SIG-M5 treated with dmso at 0.1 percent for 504 hours (cell line): ENCODE measurements around the gene OXSM.
A peak's percentile ranks its signal among the peaks of the same experiment; 100 is the strongest.

Source experiments
- DNase-seq: peaks from one replicate; lab custom pipeline; 2025; ENCODE audit not compliant: unreplicated experiment; lab: John Stamatoyannopoulos, UW

The OXSM gene

DNA sequence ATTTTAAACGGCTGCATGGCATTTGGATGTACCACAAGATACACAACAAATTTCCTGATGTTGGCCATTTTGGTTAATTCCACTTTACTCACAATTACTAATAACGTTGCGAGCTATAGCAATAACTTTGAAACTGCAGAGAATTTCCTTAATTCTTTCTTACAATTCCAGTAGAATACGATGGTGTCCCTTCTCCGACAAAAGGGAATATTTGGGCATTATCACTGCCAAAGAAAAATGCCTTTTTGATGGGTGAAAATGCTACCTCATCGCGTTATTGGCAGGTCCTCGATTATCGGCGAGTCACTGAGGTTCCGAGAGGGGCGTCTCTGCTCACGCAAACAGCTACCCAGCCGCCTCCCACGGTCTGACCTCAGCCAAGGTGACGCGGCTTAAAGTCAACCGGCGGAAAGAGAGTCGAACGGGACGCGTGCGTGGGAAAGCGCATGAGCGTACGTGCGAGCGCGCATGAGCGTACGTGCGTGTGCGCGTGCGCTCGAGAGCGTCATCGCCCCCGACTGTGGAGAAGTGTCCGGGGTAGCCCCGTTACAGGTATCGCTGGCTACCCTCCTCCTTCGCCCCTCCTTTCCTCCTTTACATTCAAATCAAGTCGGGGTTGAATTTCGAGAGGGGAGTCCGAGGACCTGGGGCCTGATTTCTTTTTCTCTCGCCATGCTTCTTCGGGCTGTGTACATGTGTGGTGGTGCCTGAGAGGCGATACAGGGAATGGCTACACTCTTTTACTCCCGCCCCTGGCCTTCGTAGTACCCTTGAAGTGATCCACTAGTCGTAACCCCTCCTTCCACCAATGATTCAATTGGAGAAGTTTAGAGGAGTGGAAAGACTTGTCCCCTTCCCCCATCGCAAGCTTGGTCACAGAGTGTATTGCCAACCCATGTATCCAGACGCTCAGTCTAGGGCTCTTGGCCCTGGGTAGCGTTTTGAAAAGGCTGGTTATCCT lies at the start of gene OXSM:
Gene OXSM, plus strand, starts transcription at position 495 of the 961 bp plus-strand sequence. CDS start 931 bp downstream, outside the sequence.
- peak; percentile 92 for DNase-seq

DNA sequence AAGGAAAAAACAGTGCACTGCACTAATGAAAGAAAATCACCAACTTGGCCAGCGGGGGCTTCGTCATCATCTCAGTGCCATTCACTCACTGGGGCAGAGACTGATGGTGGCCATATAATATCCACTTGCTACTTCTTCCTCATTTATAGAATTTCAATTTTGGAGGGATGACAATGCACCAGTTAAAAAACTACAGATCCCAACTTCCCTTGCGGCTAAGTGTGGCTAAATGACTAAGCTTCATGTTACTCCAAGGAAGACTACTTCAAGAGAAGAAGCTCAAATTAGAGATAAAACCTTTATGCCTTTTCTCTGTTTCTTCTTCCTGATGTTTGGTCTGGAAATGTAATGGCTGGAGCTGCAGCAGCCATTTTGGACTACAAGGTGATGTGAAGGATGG lies 45.4 kb upstream of the OXSM start:
- no peak for DNase-seq

DNA sequence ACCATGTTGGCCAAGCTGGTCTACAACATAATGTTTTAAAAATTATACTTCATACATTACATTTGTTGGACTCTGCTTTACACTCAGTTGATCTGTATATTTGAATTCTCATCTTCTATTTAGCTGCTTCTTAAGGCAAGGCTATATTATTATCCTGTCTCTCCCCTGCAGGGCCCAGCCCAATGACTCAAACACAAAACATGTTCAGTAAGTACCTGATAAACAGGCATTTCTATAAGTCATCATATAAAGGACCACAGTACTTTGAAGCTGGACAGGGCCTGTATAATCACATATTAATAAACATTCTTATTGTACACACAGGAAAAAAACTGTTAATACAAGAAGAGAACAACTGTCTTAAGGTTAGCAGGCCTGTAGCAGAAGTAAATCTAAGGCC lies 42.9 kb upstream of the OXSM start:
- no peak for DNase-seq

DNA sequence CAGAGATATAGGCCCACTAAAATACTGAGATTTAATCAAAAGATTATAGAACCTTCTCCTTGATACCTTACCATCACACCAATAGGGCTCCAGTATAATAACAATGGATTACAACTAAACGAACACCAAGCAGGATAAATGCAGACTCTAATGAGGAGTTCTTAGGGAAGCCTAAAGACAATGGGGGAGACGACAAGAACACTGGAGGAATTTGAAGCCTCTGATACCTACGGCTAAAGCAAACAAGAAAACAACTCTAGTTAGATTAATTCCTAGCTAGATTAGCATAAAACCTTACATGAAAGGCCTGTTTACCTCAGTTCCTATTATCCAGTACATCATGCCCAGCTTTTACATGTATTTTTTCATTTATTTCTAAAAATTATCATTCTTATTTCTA lies 41.7 kb upstream of the OXSM start:
- no peak for DNase-seq

DNA sequence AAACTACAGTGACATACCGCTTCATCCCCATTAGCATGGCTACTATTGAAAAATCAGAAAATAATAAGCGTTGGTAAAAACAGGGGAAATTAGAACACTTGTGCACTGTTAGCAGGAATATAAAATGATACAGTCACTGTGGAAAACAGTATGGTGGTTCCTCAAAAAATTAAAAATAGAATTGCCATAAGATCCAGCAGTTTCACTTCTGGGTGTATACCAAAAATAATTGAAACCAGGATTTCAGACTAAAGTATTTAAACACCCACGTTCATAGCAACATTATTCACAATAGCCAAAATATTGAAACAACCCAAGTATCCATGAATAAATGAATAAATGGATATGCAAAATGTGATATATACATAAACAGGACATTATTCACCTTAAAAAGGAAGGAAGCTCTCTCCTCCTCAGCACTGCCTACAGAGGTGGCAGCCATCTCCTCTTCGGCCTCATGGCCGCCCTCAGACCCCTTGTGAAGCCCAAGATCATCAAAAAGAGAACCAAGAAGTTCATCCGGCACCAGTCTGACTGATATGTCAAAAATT lies 40.8 kb upstream of the OXSM start:
- no peak for DNase-seq

DNA sequence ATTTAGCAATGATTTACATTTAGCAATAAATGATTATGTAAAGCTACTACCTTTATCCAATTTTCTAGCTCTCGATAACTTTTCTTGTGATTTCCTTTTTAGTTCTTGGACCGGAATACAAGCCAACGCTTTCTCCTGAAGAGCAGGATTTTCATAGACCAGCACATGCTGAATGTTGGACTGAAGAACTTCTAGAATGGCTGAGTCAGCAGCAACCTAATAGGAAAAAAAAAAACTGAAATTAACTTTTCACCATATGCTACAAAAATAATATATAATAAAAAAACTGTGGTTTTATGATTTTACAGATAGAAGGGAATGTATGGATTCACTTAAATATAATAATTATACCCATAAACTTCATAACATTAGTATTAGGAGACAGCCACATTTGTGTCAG lies 38.8 kb upstream of the OXSM start:
- no peak for DNase-seq

DNA sequence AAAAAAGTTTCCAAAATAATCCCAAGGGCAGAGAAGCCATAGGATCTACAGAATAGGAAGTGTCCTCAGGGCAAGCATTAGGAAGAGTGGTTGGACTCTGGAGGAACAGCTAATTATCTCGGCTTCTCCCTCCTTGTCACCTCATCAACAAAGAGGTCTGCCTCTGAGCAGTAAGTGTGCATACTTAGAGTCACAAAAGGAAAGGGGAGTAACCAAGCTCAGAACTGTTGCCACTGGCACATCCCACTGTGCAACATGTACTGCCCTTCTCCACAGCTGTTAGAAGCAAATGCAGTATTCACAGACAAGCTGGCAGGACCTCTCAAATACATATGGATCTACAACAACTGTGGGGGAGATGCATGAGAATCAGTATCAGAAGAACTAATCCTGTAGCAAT lies 38.2 kb upstream of the OXSM start:
- DNase-seq, result no peak

DNA sequence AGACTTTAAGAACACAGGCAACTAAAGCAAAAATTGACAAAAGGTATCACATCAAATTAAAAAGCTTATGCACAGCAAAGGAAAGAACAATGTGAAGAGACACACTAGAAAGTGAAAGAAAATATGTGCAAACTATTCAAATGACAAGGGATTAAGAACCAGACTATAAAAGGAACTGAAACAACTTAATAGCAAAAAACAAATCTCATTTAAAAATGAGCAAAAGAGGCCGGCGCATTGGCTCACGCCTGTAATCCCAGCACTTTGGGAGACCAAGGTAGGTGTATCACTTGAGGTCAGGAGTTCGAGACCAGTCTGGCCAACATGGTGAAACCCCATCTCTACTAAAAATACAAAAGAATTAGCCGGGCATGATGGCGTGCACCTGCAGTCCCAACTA lies 21.0 kb upstream of the OXSM start:
- DNase-seq, result no peak

DNA sequence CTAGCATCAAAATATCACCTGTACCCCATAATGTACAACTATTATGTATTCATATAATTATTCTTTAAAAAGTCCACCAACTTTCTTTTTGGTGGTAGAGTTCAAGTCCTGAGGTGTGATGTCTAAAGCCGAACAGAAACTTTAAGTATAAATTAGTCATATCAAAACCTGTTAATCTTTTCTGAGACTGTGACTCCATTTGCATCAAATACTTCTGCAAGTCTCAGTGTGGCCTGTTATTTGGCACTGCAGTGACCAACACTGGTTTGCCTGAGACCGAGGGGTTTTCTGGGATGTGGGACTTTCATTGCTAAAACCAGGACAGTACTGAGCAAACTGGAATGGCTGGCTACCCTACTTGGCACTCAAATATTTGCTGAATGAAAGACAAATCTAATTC lies 14.0 kb upstream of the OXSM start:
- no peak for DNase-seq

DNA sequence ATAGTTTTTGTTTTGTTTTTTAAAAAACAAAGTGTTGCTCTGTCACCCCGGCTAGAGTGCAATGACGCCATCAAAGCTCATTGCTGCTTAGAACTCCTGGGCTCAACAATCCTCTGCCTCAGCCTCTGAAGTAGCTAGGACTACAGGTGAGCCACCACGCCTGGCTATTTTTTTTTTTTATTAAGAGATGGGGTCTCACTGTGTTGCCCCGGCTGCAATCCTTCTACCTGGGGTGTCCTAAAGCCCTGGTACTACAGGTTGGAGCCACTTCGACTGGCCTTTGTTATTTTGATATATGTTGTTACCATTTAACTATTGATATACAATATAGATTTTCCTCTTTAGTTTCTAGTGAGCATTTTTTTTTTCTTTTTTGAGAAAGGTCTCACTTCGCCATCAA lies 9.3 kb upstream of the OXSM start:
- no peak for DNase-seq

DNA sequence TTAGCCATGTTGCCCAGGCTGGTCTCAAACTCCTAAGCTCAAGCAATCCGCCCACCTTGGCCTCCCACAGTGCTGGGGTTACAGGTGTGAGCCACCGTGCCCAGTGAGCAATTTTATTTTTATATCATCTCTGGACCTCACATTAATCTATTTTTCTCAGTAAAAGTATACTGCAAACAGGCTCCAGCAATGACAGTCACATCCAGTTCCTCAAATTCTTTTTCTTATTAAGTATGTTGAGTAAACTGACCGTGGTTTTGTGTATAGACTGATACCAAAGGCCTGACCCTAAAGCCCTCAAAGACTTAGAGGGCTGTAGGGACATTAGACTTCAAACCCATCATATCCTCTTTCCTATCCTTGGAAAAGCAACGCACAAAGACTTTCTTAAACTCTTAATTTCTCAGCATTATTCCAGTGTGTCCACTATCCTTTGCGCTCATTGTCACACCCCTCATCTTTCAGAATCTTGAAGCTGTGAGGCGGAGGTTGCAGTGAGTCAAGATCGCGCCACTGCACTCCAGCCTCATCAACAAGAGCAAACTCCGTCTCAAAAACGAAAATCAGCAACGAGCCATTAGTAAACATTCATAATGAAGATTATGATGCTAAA lies 8.6 kb upstream of the OXSM start:
- DNase-seq, result peak; percentile 10

DNA sequence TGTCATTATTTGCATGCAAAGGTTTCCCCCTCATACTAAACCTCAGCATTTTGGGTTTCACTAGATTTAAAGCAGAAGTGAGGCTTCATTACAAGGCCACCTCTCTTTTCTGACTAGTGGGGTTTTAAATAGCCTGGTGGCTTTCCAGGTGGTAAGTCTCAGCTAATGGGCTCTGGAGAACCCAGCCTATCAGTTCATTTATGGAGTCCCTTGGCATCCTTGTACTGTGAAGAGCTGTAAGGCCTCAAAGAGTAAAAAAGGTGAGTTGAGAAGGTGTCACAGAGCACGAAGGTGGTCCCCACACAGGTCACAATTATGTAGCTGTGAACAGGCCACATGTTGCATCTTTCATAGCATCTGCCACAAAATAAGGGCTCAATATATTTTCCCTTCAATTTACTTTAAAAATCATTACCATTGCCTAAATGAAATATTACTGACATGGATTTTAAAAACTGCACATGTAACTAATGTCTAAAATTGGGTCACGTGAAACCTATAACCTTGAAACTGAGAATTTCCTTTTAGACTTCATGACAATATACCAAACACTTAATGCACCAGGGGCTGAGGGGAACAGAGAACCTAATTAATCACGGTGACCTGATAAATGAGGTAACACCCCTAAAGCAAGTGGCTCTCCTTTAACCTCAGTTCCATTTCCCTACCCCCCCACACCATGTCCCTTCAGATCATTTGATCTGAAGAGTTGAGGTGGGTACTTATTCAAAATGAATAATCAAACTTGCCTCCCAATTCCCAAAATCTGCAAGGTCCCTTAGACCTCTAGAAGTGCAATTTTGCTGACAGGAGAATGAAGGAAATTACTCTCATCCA lies 7.9 kb upstream of the OXSM start:
- DNase-seq, result peak; percentile 12

DNA sequence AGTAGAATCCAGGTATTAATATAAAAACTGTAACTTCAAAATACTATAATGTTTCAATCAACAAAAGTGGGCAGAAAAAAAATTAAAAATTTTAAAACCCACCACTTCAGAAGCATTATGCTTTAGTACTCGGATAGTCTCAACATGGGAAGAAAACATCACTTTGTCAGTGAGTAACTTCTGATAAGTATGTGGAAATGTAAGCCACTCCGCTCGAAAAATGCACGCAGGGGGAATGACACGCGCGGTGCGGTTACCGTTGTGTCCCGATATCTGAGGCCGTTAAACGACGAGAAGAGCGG lies 7.3 kb upstream of the OXSM start:
- DNase-seq, result no peak

DNA sequence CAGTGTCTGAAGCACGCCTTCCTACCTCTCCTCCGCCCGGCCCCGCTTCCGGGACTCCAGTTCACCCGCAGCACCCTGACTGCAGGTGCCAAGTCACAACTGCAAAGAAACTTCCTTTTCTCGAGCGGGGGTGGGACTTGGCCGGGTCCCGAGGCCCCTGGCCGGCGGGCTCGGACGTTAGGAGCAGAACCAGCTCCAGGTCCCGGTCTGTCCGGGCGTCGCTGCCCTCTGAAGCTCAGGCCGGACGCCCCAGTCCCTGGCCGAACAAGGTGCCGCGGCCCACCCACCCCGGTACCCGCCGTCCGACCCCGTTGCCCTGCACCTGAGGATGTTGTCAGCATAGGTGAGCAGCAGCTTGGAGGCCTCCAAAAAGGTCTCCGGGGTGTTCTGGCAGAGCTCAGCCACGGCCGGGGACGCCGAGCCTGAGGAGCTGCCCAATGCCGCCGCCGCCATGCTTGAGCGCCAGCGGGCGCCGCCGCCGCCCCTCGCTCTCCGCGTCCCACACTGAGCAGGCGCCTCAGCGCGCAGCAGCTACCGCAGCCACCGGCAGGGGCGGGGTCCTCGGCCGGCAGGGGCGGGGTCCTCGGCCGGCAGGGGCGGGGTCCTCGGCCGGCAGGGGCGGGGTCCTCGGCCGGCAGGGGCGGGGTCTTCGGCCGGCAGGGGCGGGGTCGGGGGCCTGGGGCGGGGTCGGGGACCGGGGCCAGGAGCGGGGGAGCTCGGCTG lies 6.8 kb upstream of the OXSM start, which contains the start of gene NGLY1:
Gene NGLY1, minus strand, starts transcription at position 506 of the 723 bp plus-strand sequence. Its CDS starts 53 bp downstream, at position 453.
- DNase-seq, result peak; percentile 83

DNA sequence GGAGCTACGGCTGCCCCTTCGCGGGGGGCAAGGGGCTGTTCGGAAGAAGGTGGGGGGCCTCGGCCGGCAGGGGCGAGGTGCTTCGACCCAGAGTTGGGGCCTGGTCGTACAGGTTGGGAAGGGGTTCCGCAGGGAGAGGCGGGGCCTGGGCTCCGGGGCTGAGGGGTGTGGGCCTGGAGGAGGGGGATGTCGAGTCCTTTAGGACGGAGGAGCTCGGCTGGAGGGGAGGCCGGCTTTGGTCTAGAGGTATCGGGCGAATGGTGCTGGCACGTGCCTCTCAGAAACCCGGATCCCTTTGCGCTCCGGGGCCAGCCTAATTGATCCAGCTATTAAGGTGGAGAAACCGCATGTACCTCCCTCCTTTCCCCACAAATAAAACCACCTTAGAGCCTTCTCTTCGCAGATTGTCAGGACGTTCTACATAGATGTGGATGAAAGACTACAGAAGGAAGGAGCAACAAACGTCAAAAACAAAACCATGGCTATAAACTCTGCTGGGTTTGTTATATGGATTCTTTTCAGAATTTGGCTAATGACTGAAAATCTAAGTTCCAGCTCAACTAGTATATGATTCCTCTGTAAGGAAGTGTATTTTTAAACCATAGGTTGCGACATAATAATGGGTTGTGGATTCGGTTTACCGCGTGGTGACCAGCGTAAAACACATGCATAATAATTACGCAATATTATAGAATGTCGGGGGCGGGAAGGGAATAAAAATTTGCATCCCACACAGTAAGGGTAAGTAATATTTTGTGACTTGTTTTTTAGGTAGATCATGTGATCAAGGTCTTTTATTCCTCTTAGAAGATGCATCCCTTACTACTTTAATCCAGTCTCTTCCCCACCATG lies 6.0 kb upstream of the OXSM start:
- peak; percentile 77 for DNase-seq

DNA sequence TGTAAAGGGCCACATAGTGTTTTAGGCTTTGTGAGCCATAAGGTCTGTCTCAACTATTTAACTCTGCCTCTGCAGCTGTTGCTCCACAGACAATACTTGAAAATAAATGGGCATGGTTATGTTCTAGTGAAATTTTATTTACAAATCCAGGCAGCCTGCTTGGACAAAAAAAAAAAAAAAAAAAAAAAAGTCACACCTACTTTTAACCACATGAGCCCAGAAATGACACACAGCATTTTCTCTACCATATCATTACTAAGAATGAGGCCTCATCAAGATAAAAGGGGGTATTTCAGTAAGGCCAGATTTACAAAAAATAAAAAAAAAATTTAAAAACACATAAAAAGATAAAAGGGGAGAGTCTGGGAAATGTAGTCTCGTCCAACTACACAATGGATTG lies 4.9 kb upstream of the OXSM start:
- no peak for DNase-seq

DNA sequence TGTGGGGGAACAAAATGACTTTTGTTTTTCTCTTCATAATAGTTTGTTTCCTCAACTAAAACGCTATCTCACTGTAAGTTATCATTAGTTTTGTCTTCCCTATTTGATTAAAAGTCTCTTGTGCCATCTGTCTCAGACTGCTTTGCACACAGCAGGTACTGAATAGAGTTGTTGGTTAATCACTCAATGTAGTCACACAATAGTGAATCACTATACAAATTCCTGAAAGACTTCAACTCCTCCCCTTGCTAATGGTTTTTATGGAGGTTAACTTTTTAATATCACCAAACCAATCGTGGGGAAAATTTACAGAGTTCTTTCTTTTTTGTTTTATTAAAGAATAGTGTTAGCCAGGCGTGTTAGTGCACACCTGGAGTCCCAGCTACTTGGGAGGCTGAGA lies 4.1 kb upstream of the OXSM start:
- no peak for DNase-seq

DNA sequence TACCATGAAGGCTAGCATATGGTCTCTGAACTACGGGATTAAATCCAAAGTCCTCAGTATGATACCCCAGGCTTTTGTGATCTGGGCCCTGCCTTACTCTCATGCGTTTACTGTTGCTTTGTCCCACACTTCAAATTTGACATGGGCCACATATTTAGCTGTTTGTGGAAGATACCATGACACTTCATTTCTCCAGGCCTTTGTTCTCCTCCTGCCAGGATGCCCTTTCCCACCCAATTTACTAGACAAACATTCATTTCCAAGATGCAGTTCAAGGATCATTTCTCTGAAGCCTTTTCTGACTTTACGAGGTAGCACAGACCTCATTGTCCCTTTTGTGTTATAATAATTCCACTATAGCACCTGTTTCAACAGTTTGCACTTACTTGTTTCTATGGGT lies 2.2 kb upstream of the OXSM start:
- DNase-seq, result no peak

DNA sequence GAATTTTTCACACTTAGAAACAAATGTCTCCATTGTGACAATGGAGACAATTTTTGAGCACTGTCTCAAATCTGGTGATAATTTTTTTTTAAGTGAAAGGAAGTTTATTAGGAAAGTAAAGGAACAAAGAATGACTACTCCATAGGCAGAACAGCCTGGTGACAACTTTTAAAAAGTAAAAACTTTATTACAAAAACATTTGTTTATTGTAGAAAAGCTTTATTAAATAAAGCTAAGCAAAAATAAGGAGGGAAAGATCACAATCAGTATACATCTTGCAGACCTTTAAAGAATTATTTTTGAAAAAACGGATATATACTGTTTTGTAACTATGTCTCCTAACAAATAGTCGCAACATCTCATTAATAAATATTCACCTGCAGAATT lies 688 bp upstream of the OXSM start:
- no peak for DNase-seq

DNA sequence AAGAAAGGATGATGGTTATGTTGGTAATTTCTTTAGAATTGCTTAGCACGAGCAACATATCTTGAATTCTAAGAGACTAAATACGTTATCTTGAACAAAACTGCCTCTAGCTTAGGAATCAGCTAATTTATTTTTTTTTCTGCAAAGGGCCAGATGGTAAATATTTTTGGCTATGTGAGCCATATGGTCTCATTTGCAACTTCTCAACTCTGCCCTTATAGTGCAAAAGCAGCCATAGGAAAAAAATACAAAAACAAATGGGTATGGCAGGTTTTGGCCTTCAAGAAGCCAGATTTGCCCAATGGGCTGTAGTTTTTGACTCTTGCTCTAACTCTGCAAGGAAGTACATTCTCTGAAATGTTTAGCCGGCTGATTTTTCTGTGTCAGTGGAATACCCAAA lies 11.9 kb downstream of the OXSM start:
- no peak for DNase-seq
